WTC11 (cell line): ENCODE results near the gene ITGA3. TPM values are rescaled to one million over a fixed set of nuclear protein-coding genes. Genes with fewer than 3 reads are reported as not detected.

Experiments used
- ATAC-seq: fragments of 200-7000 bp; cut with Tn5 transposase; 2 replicates; pipeline ENCODE4 v1.10.0; 2021; ENCODE audit warnings: mild to moderate bottlenecking, moderate library complexity
- CTCF ChIA-PET: fragments of 300-600 bp; sonication (Branson Sonifier 250); formaldehyde crosslinking; loops from one replicate; lab custom pipeline; 2021; ENCODE audit warnings: antibody characterized with exemption; lab: Charles Lee
- POLR2A ChIA-PET: fragments of 350-600 bp; sonication (Branson Sonifier 250); formaldehyde crosslinking; loops from one replicate; lab custom pipeline; 2021; ENCODE audit warnings: antibody characterized with exemption; lab: Charles Lee
- DNase-seq: peaks from one replicate; pipeline ENCODE4 v3.0.0; 2021; ENCODE audit warnings: low spot score
- H3K27ac Mint-ChIP-seq: 2 replicates; pipeline ENCODE4 v1.8.0; 2021; ENCODE audit warnings: mixed read lengths
- H3K27me3 Mint-ChIP-seq: 2 replicates; pipeline ENCODE4 v1.8.0; 2021; ENCODE audit warnings: low read depth, mild to moderate bottlenecking, moderate library complexity, mixed read lengths
- H3K36me3 Mint-ChIP-seq: 2 replicates; pipeline ENCODE4 v1.8.0; 2021; ENCODE audit warnings: mixed read lengths
- H3K4me1 Mint-ChIP-seq: 2 replicates; pipeline ENCODE4 v1.8.0; 2022; ENCODE audit warnings: mixed read lengths
- H3K4me3 Mint-ChIP-seq: 2 replicates; pipeline ENCODE4 v1.8.0; 2021; ENCODE audit warnings: mild to moderate bottlenecking, moderate library complexity, mixed read lengths
- H3K9me3 Mint-ChIP-seq: 2 replicates; pipeline ENCODE4 v1.8.0; 2021; ENCODE audit warnings: mixed read lengths
- CDX4 ChIP-seq: fragments of 250-450 bp; sonication (Bioruptor Pico); IDR thresholded peaks from 2 replicates; pipeline ENCODE4 v1.9.0; 2021; ENCODE audit warnings: moderate library complexity, mild to moderate bottlenecking, inconsistent platforms, borderline replicate concordance
- E2F4 ChIP-seq: sonication (generic); formaldehyde crosslinking; IDR thresholded peaks from 2 replicates; pipeline ENCODE4 v1.8.1; 2022; ENCODE audit warnings: low read depth, mild to moderate bottlenecking, moderate library complexity, missing genetic modification reagents, borderline replicate concordance
- JAZF1 ChIP-seq: fragments of 250-450 bp; sonication (Bioruptor Pico); IDR thresholded peaks from 2 replicates; pipeline ENCODE4 v1.9.0; 2021; ENCODE audit warnings: moderate library complexity, mild to moderate bottlenecking, inconsistent platforms
- MYBL2 ChIP-seq: sonication (generic); formaldehyde crosslinking; IDR thresholded peaks from 2 replicates; pipeline ENCODE4 v1.8.1; 2023; ENCODE audit warnings: mild to moderate bottlenecking, moderate library complexity, missing genetic modification reagents
- NFYB ChIP-seq: sonication (generic); formaldehyde crosslinking; conservative IDR thresholded peaks from 2 replicates; pipeline ENCODE4 v1.8.0; 2022; ENCODE audit warnings: low read depth, missing genetic modification reagents
- PRRX2 ChIP-seq: fragments of 250-450 bp; sonication (Bioruptor Pico); IDR thresholded peaks from 2 replicates; pipeline ENCODE4 v1.8.0; 2021; ENCODE audit warnings: mild to moderate bottlenecking
- RORB ChIP-seq: fragments of 250-450 bp; sonication (Bioruptor Pico); IDR thresholded peaks from 2 replicates; pipeline ENCODE4 v1.9.0; 2021; ENCODE audit warnings: mild to moderate bottlenecking
- SP1 ChIP-seq: sonication (generic); formaldehyde crosslinking; conservative IDR thresholded peaks from 2 replicates; pipeline ENCODE4 v1.8.1; 2022; ENCODE audit warnings: missing genetic modification reagents
- TCF7 ChIP-seq: sonication (generic); formaldehyde crosslinking; IDR thresholded peaks from 2 replicates; pipeline ENCODE4 v1.8.0; 2022; ENCODE audit warnings: mild to moderate bottlenecking, low read depth, missing genetic modification reagents, moderate library complexity
- ZNF138 ChIP-seq: sonication (generic); formaldehyde crosslinking; conservative IDR thresholded peaks from 2 replicates; pipeline ENCODE4 v1.8.1; 2022; ENCODE audit warnings: mild to moderate bottlenecking, moderate library complexity, missing genetic modification reagents
- ZNF219 ChIP-seq: sonication (generic); formaldehyde crosslinking; IDR thresholded peaks from 2 replicates; pipeline ENCODE4 v1.8.0; 2023; ENCODE audit warnings: missing genetic modification reagents, mild to moderate bottlenecking, borderline replicate concordance
- ZNF263 ChIP-seq: sonication (generic); formaldehyde crosslinking; IDR thresholded peaks from 2 replicates; pipeline ENCODE4 v1.8.1; 2022; ENCODE audit warnings: low read depth, mild to moderate bottlenecking, moderate library complexity, missing genetic modification reagents
- ZNF317 ChIP-seq: sonication (generic); formaldehyde crosslinking; IDR thresholded peaks from 2 replicates; pipeline ENCODE4 v1.8.1; 2023; ENCODE audit warnings: low read depth, mild to moderate bottlenecking, moderate library complexity, missing genetic modification reagents, borderline replicate concordance
- ZNF396 ChIP-seq: fragments of 250-450 bp; sonication (Bioruptor Pico); IDR thresholded peaks from 2 replicates; pipeline ENCODE4 v1.8.0; 2021; ENCODE audit warnings: mild to moderate bottlenecking, moderate library complexity, borderline replicate concordance
- ZNF416 ChIP-seq: fragments of 250-450 bp; sonication (Bioruptor Pico); IDR thresholded peaks from 2 replicates; pipeline ENCODE4 v1.9.0; 2021; ENCODE audit warnings: mild to moderate bottlenecking, inconsistent platforms
- total RNA-seq: library from RNA; stranded (reverse); gene quantifications from 3 replicates; pipeline ENCODE4 v1.2.3, GENCODE V29; 2021
- TF ChIP-seq, protein P1 (sequence below): sonication (generic); formaldehyde crosslinking; IDR thresholded peaks from 2 replicates; pipeline ENCODE4 v1.8.1; 2023; ENCODE audit warnings: mild to moderate bottlenecking, missing genetic modification reagents, borderline replicate concordance
- TF ChIP-seq, protein P2 (sequence below): sonication (generic); formaldehyde crosslinking; conservative IDR thresholded peaks from 2 replicates; pipeline ENCODE4 v1.8.1; 2022; ENCODE audit warnings: mild to moderate bottlenecking, missing genetic modification reagents
- TF ChIP-seq, protein P3 (sequence below): fragments of 200-600 bp; IDR thresholded peaks from 2 replicates; pipeline ENCODE4 v1.8.0; 2022; ENCODE audit warnings: antibody characterized with exemption
- TF ChIP-seq, protein P4 (sequence below): sonication (generic); formaldehyde crosslinking; IDR thresholded peaks from 2 replicates; pipeline ENCODE4 v1.8.1; 2022; ENCODE audit warnings: mild to moderate bottlenecking, missing genetic modification reagents, moderate library complexity, borderline replicate concordance

ITGA3 gene
- total RNA-seq, 1 experiment from 2014 or later, result 35.3 TPM

GRCh38 chr17:50080827-50081226, 24.9 kb downstream of the ITGA3 start:
- Mint-ChIP-seq H3K4me1 (peaks cover 10% of the 10 kb centered on the region), H3K27me3 (no peaks in the 10 kb centered on the region), H3K36me3 (peaks cover 31% of the 10 kb centered on the region), H3K9me3 (no peaks in the 10 kb centered on the region), H3K27ac (no peak overlapping the region), H3K4me3 (no peak overlapping the region)
- ChIA-PET CTCF (interaction anchor here (1.5 to 1.9 kb wide), 2 partner anchors 24 to 52 kb away, joined by 3 to 64 read pairs; partner anchors contain the start of gene ITGA3), POLR2A (no interaction called here)
- TF ChIP-seq, protein P1, sequence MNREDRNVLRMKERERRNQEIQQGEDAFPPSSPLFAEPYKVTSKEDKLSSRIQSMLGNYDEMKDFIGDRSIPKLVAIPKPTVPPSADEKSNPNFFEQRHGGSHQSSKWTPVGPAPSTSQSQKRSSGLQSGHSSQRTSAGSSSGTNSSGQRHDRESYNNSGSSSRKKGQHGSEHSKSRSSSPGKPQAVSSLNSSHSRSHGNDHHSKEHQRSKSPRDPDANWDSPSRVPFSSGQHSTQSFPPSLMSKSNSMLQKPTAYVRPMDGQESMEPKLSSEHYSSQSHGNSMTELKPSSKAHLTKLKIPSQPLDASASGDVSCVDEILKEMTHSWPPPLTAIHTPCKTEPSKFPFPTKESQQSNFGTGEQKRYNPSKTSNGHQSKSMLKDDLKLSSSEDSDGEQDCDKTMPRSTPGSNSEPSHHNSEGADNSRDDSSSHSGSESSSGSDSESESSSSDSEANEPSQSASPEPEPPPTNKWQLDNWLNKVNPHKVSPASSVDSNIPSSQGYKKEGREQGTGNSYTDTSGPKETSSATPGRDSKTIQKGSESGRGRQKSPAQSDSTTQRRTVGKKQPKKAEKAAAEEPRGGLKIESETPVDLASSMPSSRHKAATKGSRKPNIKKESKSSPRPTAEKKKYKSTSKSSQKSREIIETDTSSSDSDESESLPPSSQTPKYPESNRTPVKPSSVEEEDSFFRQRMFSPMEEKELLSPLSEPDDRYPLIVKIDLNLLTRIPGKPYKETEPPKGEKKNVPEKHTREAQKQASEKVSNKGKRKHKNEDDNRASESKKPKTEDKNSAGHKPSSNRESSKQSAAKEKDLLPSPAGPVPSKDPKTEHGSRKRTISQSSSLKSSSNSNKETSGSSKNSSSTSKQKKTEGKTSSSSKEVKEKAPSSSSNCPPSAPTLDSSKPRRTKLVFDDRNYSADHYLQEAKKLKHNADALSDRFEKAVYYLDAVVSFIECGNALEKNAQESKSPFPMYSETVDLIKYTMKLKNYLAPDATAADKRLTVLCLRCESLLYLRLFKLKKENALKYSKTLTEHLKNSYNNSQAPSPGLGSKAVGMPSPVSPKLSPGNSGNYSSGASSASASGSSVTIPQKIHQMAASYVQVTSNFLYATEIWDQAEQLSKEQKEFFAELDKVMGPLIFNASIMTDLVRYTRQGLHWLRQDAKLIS (CRISPR knock-in tag), result no peak
- no peak for TF ChIP-seq RORB (CRISPR knock-in tag)
- TF ChIP-seq ZNF416 (CRISPR knock-in tag), result no peak
- TF ChIP-seq, protein P2, sequence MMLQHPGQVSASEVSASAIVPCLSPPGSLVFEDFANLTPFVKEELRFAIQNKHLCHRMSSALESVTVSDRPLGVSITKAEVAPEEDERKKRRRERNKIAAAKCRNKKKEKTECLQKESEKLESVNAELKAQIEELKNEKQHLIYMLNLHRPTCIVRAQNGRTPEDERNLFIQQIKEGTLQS (CRISPR knock-in tag), result no peak
- TF ChIP-seq ZNF317 (CRISPR knock-in tag), result no peak
- TF ChIP-seq SP1, result no peak
- TF ChIP-seq TCF7 (CRISPR knock-in tag), result no peak
- no peak for TF ChIP-seq MYBL2 (CRISPR knock-in tag)
- no peak for TF ChIP-seq JAZF1 (CRISPR knock-in tag)
- TF ChIP-seq, protein P3, sequence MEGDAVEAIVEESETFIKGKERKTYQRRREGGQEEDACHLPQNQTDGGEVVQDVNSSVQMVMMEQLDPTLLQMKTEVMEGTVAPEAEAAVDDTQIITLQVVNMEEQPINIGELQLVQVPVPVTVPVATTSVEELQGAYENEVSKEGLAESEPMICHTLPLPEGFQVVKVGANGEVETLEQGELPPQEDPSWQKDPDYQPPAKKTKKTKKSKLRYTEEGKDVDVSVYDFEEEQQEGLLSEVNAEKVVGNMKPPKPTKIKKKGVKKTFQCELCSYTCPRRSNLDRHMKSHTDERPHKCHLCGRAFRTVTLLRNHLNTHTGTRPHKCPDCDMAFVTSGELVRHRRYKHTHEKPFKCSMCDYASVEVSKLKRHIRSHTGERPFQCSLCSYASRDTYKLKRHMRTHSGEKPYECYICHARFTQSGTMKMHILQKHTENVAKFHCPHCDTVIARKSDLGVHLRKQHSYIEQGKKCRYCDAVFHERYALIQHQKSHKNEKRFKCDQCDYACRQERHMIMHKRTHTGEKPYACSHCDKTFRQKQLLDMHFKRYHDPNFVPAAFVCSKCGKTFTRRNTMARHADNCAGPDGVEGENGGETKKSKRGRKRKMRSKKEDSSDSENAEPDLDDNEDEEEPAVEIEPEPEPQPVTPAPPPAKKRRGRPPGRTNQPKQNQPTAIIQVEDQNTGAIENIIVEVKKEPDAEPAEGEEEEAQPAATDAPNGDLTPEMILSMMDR, result no peak
- TF ChIP-seq ZNF219 (CRISPR knock-in tag), result no peak
- no peak for TF ChIP-seq PRRX2 (CRISPR knock-in tag)
- no peak for TF ChIP-seq CDX4 (CRISPR knock-in tag)
- no peak for TF ChIP-seq E2F4 (CRISPR knock-in tag)
- no peak for TF ChIP-seq ZNF396 (CRISPR knock-in tag)
- TF ChIP-seq, protein P4, sequence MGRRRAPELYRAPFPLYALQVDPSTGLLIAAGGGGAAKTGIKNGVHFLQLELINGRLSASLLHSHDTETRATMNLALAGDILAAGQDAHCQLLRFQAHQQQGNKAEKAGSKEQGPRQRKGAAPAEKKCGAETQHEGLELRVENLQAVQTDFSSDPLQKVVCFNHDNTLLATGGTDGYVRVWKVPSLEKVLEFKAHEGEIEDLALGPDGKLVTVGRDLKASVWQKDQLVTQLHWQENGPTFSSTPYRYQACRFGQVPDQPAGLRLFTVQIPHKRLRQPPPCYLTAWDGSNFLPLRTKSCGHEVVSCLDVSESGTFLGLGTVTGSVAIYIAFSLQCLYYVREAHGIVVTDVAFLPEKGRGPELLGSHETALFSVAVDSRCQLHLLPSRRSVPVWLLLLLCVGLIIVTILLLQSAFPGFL (CRISPR knock-in tag), result no peak
- no peak for TF ChIP-seq ZNF263 (CRISPR knock-in tag)
- TF ChIP-seq ZNF138, result no peak
- no peak for TF ChIP-seq NFYB (CRISPR knock-in tag)
- no peak for DNase-seq
- ATAC-seq, result no peak
